ENCODE results near the gene ISCA2.

ISCA2 gene

GRCh38 chr14:74521756-74522155 is 28.2 kb downstream of the ISCA2 start:
- Histone ChIP-seq H3K4me3 (ENCODE audit: low read length) (no peak overlapping the region), H3K36me3 (replicated peaks; ENCODE audit: low read depth, low read length) (no peaks in the 10 kb centered on the region), H3K9me3 (ENCODE audit: insufficient read depth, low read length) (no peaks in the 10 kb centered on the region), H3K9ac (ENCODE audit: low read length) (no peak overlapping the region), H3K4me2 (ENCODE audit: low read length) (no peak overlapping the region), H3K4me1 (ENCODE audit: low read length) (peaks cover 11% of the 10 kb centered on the region), H4K20me1 (ENCODE audit: insufficient read depth, low read length) (no peaks in the 10 kb centered on the region), H3K27me3 (ENCODE audit: low read depth, low read length) (peaks cover 52% of the 10 kb centered on the region), H3K79me2 (ENCODE audit: low read length) (no peaks in the 10 kb centered on the region), H3K27ac (ENCODE audit: low read length) (no peak overlapping the region), H2AFZ (ENCODE audit: low read depth, low read length) (no peak overlapping the region)
- TF ChIP-seq CTCF (IDR thresholded peaks at IDR 0.05; ENCODE audit: low read depth, low read length) (no peak), EZH2phosphoT487 (IDR thresholded peaks at IDR 0.05; ENCODE audit: low read depth) (no peak)

DNA sequence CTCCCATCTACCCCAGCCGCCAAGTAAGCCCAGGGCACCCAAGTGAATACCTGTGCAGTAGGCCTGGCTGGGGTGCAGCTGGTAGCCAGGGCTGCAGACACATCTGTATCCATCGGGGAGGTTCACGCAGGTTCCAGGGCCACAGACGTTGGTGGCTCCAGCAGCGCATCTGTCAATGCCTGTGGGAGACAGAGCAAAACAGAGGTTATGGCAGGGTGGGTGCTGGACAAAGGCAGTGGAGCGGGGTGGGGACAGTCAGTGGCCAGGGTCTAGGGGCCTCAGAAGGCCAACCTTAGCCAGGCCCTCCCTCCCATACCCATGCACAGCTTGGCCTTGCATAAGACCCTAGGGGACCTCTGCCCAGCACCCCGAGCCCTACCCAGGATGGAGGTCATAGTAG is 29.2 kb downstream of the ISCA2 start:
- no peak overlapping the region for H2AFZ ChIP-seq (ENCODE audit: low read depth, low read length)
- no peak overlapping the region for H3K4me2 ChIP-seq (ENCODE audit: low read length)
- TF ChIP-seq CTCF (IDR thresholded peaks at IDR 0.05; ENCODE audit: low read depth, low read length) (no peak), EZH2phosphoT487 (IDR thresholded peaks at IDR 0.05; ENCODE audit: low read depth) (no peak)
- no peak overlapping the region for H3K9ac ChIP-seq (ENCODE audit: low read length)
- H3K27me3 ChIP-seq (ENCODE audit: low read depth, low read length), result peaks cover 52% of the 10 kb centered on the region
- no peaks in the 10 kb centered on the region for H3K36me3 ChIP-seq (replicated peaks; ENCODE audit: low read depth, low read length)
- H4K20me1 ChIP-seq (ENCODE audit: insufficient read depth, low read length), result no peaks in the 10 kb centered on the region
- H3K27ac ChIP-seq (ENCODE audit: low read length), result no peak overlapping the region
- H3K4me3 ChIP-seq (ENCODE audit: low read length), result no peak overlapping the region
- peaks cover 11% of the 10 kb centered on the region for H3K4me1 ChIP-seq (ENCODE audit: low read length)
- H3K9me3 ChIP-seq (ENCODE audit: insufficient read depth, low read length), result no peaks in the 10 kb centered on the region
- H3K79me2 ChIP-seq (ENCODE audit: low read length), result no peaks in the 10 kb centered on the region

- Histone ChIP-seq H3K9me3 (ENCODE audit: insufficient read depth, low read length) (no peaks in the 10 kb centered on the region), H2AFZ (ENCODE audit: low read depth, low read length) (no peak overlapping the region), H3K4me1 (ENCODE audit: low read length) (peaks cover 11% of the 10 kb centered on the region), H3K79me2 (ENCODE audit: low read length) (no peaks in the 10 kb centered on the region), H3K36me3 (replicated peaks; ENCODE audit: low read depth, low read length) (no peaks in the 10 kb centered on the region), H3K4me3 (ENCODE audit: low read length) (no peak overlapping the region), H3K27ac (ENCODE audit: low read length) (no peak overlapping the region), H3K4me2 (ENCODE audit: low read length) (no peak overlapping the region), H3K9ac (ENCODE audit: low read length) (no peak overlapping the region), H4K20me1 (ENCODE audit: insufficient read depth, low read length) (no peaks in the 10 kb centered on the region), H3K27me3 (ENCODE audit: low read depth, low read length) (peaks cover 41% of the 10 kb centered on the region)
- no peak for TF ChIP-seq CTCF (IDR thresholded peaks at IDR 0.05; ENCODE audit: low read depth, low read length)
- no peak for TF ChIP-seq EZH2phosphoT487 (IDR thresholded peaks at IDR 0.05; ENCODE audit: low read depth)
Measured at GRCh38 chr14:74524076-74524811, 30.7 kb downstream of the ISCA2 start.

DNA sequence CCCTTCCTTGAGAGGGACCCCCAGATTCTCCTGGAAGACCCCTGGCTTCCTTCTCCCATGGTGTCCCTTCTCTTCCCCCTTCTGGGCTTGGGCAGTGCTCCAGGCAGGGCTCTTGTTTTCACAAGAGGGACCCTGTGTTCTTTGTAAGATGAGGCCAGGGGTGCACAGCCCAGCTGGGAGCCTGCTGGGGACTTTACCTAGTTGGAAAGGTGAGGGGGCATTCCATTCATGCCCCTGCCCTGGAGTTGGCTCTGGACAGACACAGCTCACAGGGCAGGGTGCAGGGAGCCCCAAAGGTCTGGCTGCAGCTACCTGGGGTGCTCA is 31.2 kb downstream of the ISCA2 start:
- no peaks in the 10 kb centered on the region for H3K9me3 ChIP-seq (ENCODE audit: insufficient read depth, low read length)
- H3K4me1 ChIP-seq (ENCODE audit: low read length), result peaks cover 11% of the 10 kb centered on the region
- H3K27me3 ChIP-seq (ENCODE audit: low read depth, low read length), result peaks cover 38% of the 10 kb centered on the region
- no peaks in the 10 kb centered on the region for H3K79me2 ChIP-seq (ENCODE audit: low read length)
- H3K4me2 ChIP-seq (ENCODE audit: low read length), result no peak overlapping the region
- H3K27ac ChIP-seq (ENCODE audit: low read length), result no peak overlapping the region
- no peak overlapping the region for H3K4me3 ChIP-seq (ENCODE audit: low read length)
- no peak overlapping the region for H2AFZ ChIP-seq (ENCODE audit: low read depth, low read length)
- no peaks in the 10 kb centered on the region for H4K20me1 ChIP-seq (ENCODE audit: insufficient read depth, low read length)
- H3K36me3 ChIP-seq (replicated peaks; ENCODE audit: low read depth, low read length), result no peaks in the 10 kb centered on the region
- TF ChIP-seq CTCF (IDR thresholded peaks at IDR 0.05; ENCODE audit: low read depth, low read length) (no peak), EZH2phosphoT487 (IDR thresholded peaks at IDR 0.05; ENCODE audit: low read depth) (no peak)
- H3K9ac ChIP-seq (ENCODE audit: low read length), result no peak overlapping the region

Data from OCI-LY3 (cell line).